Measurements from ENCODE around the gene SCN3A. TPM values are rescaled to one million over a fixed set of nuclear protein-coding genes. Genes with fewer than 3 reads are reported as not detected.

Gene SCN3A
- total RNA-seq, 1 donor from 2014 or later: 0.30 TPM

- H3K4me3 Mint-ChIP-seq (ENCODE audit: unreplicated experiment): peak overlapping the region; percentile 67
- H3K4me1 Mint-ChIP-seq (ENCODE audit: low read depth): peaks cover 14% of the 10 kb centered on the region
- no peaks in the 10 kb centered on the region for H3K36me3 Mint-ChIP-seq (ENCODE audit: low read depth)
- H3K27ac Mint-ChIP-seq (ENCODE audit: unreplicated experiment): peak overlapping the region; percentile 59
- H3K27me3 Mint-ChIP-seq (ENCODE audit: low read depth): no peaks in the 10 kb centered on the region
- no peak for TF ChIP-seq CTCF (IDR thresholded peaks at IDR 0.05)
- DNase-seq (ENCODE audit: low spot score): no peak
- no peaks in the 10 kb centered on the region for H3K9me3 Mint-ChIP-seq (ENCODE audit: low read depth)
These were observed 136.0 kb downstream of the SCN3A start for GRCh38 chr2:165067643-165068486.

GRCh38 chr2:165064743-165065142, 139.1 kb downstream of the SCN3A start:
- DNase-seq (ENCODE audit: low spot score): no peak
- H3K27ac Mint-ChIP-seq (ENCODE audit: unreplicated experiment): no peak overlapping the region
- H3K36me3 Mint-ChIP-seq (ENCODE audit: low read depth): no peaks in the 10 kb centered on the region
- TF ChIP-seq CTCF (IDR thresholded peaks at IDR 0.05): no peak
- no peaks in the 10 kb centered on the region for H3K9me3 Mint-ChIP-seq (ENCODE audit: low read depth)
- no peak overlapping the region for H3K4me3 Mint-ChIP-seq (ENCODE audit: unreplicated experiment)
- H3K27me3 Mint-ChIP-seq (ENCODE audit: low read depth): no peaks in the 10 kb centered on the region
- peaks cover 14% of the 10 kb centered on the region for H3K4me1 Mint-ChIP-seq (ENCODE audit: low read depth)

GRCh38 chr2:165060411-165060810, 143.4 kb downstream of the SCN3A start:
- no peak overlapping the region for H3K4me3 Mint-ChIP-seq (ENCODE audit: unreplicated experiment)
- no peaks in the 10 kb centered on the region for H3K9me3 Mint-ChIP-seq (ENCODE audit: low read depth)
- no peak for DNase-seq (ENCODE audit: low spot score)
- no peaks in the 10 kb centered on the region for H3K36me3 Mint-ChIP-seq (ENCODE audit: low read depth)
- H3K27me3 Mint-ChIP-seq (ENCODE audit: low read depth): no peaks in the 10 kb centered on the region
- TF ChIP-seq CTCF (IDR thresholded peaks at IDR 0.05): no peak
- peaks cover 2% of the 10 kb centered on the region for H3K4me1 Mint-ChIP-seq (ENCODE audit: low read depth)
- no peak overlapping the region for H3K27ac Mint-ChIP-seq (ENCODE audit: unreplicated experiment)

GRCh38 chr2:165058476-165059265, 145.2 kb downstream of the SCN3A start:
- no peaks in the 10 kb centered on the region for H3K27me3 Mint-ChIP-seq (ENCODE audit: low read depth)
- no peak overlapping the region for H3K27ac Mint-ChIP-seq (ENCODE audit: unreplicated experiment)
- no peak for DNase-seq (ENCODE audit: low spot score)
- H3K9me3 Mint-ChIP-seq (ENCODE audit: low read depth): no peaks in the 10 kb centered on the region
- TF ChIP-seq CTCF (IDR thresholded peaks at IDR 0.05): no peak
- H3K4me1 Mint-ChIP-seq (ENCODE audit: low read depth): peaks cover 6% of the 10 kb centered on the region
- no peak overlapping the region for H3K4me3 Mint-ChIP-seq (ENCODE audit: unreplicated experiment)
- no peaks in the 10 kb centered on the region for H3K36me3 Mint-ChIP-seq (ENCODE audit: low read depth)

- Mint-ChIP-seq H3K36me3 (ENCODE audit: low read depth) (no peaks in the 10 kb centered on the region), H3K4me3 (ENCODE audit: unreplicated experiment) (no peak overlapping the region)
These were observed 145.9 kb downstream of the SCN3A start for GRCh38 chr2:165057931-165058330.

More at GRCh38 chr2:165057931-165058330, 145.9 kb downstream of the SCN3A start:
- DNase-seq (ENCODE audit: low spot score): no peak
- Mint-ChIP-seq H3K4me1 (ENCODE audit: low read depth) (peaks cover 6% of the 10 kb centered on the region), H3K9me3 (ENCODE audit: low read depth) (no peaks in the 10 kb centered on the region), H3K27ac (ENCODE audit: unreplicated experiment) (no peak overlapping the region), H3K27me3 (ENCODE audit: low read depth) (no peaks in the 10 kb centered on the region)
- no peak for TF ChIP-seq CTCF (IDR thresholded peaks at IDR 0.05)

Measured in chondrocyte (in vitro differentiated cells).